ENCODE measurements around the gene FNDC3A. TPM values are rescaled to one million over a fixed set of nuclear protein-coding genes. Genes with fewer than 3 reads are reported as not detected.

Gene FNDC3A
- total and polyA plus RNA-seq, 2 experiments from 2014 or later, result 19.5 to 50.4 TPM

DNA sequence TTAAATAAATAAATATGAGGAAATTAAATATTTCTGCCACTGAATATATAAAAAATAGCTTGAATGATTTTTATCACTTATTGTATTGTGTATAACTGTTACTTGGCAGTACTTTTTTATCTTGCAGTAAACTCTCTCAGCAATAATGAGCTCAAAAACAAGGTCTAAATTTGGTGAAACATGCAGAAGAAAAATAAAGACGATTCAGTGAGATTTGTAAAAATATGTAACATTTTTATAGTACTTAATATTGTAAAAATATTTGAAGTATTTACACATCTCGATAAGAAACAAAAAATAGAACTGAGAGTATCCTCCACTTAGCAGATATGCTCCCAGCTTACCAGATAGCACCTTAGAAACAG is 123.8 kb downstream of the FNDC3A start:
- H3K36me3 ChIP-seq (ENCODE audit: low read depth), result no peaks in the 10 kb centered on the region
- H2AFZ ChIP-seq, result no peak overlapping the region
- DNase-seq, result no peak
- H3K9me3 ChIP-seq (ENCODE audit: low read depth), result no peaks in the 10 kb centered on the region
- H3K4me2 ChIP-seq (ENCODE audit: unreplicated experiment), result no peak overlapping the region
- 0 out of 2 replicates have a peak overlapping the region, but pooled peaks have one; percentile 88 for H3K27ac ChIP-seq
- peaks cover 73% of the 10 kb centered on the region for H3K79me2 ChIP-seq (ENCODE audit: insufficient read depth)
- no peaks in the 10 kb centered on the region for H3K9me2 ChIP-seq (ENCODE audit: insufficient read depth)
- 97 to 98% methylated on average over 2 of the region's 2 CpGs for WGBS, 2 experiments (ENCODE audit: low coverage in 1 of 2, low lambda C conversion rate in 2 of 2, missing lambda C conversion rate in 2 of 2)
- TF ChIP-seq EZH2 (IDR thresholded peaks at IDR 0.05; ENCODE audit: insufficient read depth, poor library complexity, severe bottlenecking) (no peak), EZH2phosphoT487 (IDR thresholded peaks at IDR 0.05; ENCODE audit: insufficient read depth, low read depth) (no peak)
- H3F3A ChIP-seq (ENCODE audit: insufficient read depth), result peaks cover 33% of the 10 kb centered on the region
- no peaks in the 10 kb centered on the region for H3K27me3 ChIP-seq (replicated peaks; ENCODE audit: insufficient read depth)
- H4K20me1 ChIP-seq (ENCODE audit: insufficient read depth), result no peaks in the 10 kb centered on the region
- in situ Hi-C loops (cut with MboI), result no loop called here
- peaks cover 35% of the 10 kb centered on the region for H3K4me1 ChIP-seq (ENCODE audit: insufficient read depth)
- H3K4me3 ChIP-seq, result no peak overlapping the region
- no peak overlapping the region for H3K9ac ChIP-seq

DNA sequence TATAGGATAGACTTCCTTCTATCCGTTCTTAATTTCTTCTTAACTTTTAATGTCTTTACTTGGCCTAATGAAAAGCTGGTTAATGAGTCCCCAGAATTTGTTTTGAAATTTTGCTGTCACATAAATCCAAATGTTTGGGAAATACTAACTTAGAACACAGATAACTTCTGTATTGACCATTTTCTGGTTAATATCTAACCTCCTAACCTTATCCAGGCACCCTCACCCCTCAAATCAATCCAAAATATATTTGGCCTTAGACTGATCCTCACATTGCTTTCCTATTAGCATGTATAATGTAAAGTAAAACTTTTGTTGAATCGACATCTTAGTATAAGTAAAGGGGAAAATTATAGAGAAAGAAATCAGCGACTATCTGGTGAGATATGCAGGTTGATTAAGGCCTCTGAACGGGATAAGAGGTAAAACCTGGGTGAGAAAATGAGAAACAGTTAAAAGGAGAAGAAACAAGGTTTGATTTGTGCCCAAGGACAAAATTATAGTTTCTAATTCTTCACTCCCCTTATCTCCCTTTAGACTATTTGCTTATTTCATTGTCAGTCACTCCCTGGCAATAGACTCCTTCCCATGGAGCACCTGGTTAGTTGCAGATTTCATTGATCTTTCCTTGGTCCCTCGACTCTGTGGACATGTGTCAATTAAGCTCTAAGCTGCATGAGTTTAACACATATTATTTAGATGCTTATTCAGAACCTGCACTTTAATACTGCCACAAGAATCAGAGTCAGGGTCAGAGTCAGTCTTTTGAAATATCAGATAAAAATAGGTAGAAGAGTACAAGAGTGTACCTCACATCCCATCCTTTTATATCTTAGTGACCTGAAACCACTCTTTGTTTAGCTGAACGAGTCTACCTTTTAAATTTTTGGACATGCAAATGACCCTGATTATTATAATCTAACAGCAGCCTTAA is 125.2 kb downstream of the FNDC3A start:
- Histone ChIP-seq H3K4me1 (ENCODE audit: insufficient read depth) (peaks cover 35% of the 10 kb centered on the region), H3K4me2 (ENCODE audit: unreplicated experiment) (no peak overlapping the region), H3K4me3 (no peak overlapping the region), H4K20me1 (ENCODE audit: insufficient read depth) (no peaks in the 10 kb centered on the region), H3K9ac (no peak overlapping the region), H3K27ac (no peak overlapping the region), H3K79me2 (ENCODE audit: insufficient read depth) (peaks cover 74% of the 10 kb centered on the region), H3K9me2 (ENCODE audit: insufficient read depth) (no peaks in the 10 kb centered on the region), H3K27me3 (replicated peaks; ENCODE audit: insufficient read depth) (no peaks in the 10 kb centered on the region), H3K36me3 (ENCODE audit: low read depth) (no peaks in the 10 kb centered on the region), H2AFZ (no peak overlapping the region), H3F3A (ENCODE audit: insufficient read depth) (peaks cover 33% of the 10 kb centered on the region), H3K9me3 (ENCODE audit: low read depth) (no peaks in the 10 kb centered on the region)
- DNase-seq, result no peak
- WGBS, 2 experiments (ENCODE audit: low coverage in 1 of 2, low lambda C conversion rate in 2 of 2, missing lambda C conversion rate in 2 of 2), result 94 to 99% methylated on average over 6 of the region's 6 CpGs
- TF ChIP-seq EZH2phosphoT487 (IDR thresholded peaks at IDR 0.05; ENCODE audit: insufficient read depth, low read depth) (no peak), EZH2 (IDR thresholded peaks at IDR 0.05; ENCODE audit: insufficient read depth, poor library complexity, severe bottlenecking) (no peak)
- in situ Hi-C loops (cut with MboI), result no loop called here

DNA sequence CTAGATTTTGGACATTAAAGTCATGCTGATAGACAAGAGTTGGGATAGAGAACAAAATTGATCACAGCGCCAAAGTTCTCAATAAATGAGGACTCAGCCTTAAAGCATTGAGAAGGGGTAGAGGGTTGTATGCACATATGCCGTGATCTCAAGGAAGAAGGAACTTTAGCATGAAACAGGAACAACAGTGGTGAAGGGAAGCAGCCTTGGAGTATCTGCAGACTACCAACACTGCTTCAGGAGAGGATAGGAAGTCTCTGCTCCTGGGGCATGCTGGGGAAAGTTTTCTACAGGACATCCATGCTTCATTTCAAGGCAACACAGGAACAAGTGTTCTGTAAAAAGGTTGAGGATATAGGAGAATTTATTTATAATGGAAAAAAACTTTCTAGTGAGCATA is 132.5 kb downstream of the FNDC3A start:
- Histone ChIP-seq H3K4me1 (ENCODE audit: insufficient read depth) (peaks cover 20% of the 10 kb centered on the region), H3K9me3 (ENCODE audit: low read depth) (no peaks in the 10 kb centered on the region), H4K20me1 (ENCODE audit: insufficient read depth) (no peaks in the 10 kb centered on the region), H3K9me2 (ENCODE audit: insufficient read depth) (no peaks in the 10 kb centered on the region), H3K27me3 (replicated peaks; ENCODE audit: insufficient read depth) (no peaks in the 10 kb centered on the region), H3K4me2 (ENCODE audit: unreplicated experiment) (no peak overlapping the region), H3K36me3 (ENCODE audit: low read depth) (no peaks in the 10 kb centered on the region), H3K79me2 (ENCODE audit: insufficient read depth) (peaks cover 96% of the 10 kb centered on the region), H3K4me3 (no peak overlapping the region), H3K27ac (no peak overlapping the region), H3K9ac (no peak overlapping the region), H2AFZ (no peak overlapping the region), H3F3A (ENCODE audit: insufficient read depth) (peaks cover 14% of the 10 kb centered on the region; the same call in 1 of the 2 replicates)
- WGBS, 2 experiments (ENCODE audit: low coverage in 1 of 2, low lambda C conversion rate in 2 of 2, missing lambda C conversion rate in 2 of 2), result 95 to 98% methylated on average over 2 of the region's 2 CpGs
- TF ChIP-seq EZH2phosphoT487 (IDR thresholded peaks at IDR 0.05; ENCODE audit: insufficient read depth, low read depth), result no peak
- no peak for TF ChIP-seq EZH2 (IDR thresholded peaks at IDR 0.05; ENCODE audit: insufficient read depth, poor library complexity, severe bottlenecking)
- in situ Hi-C loops (cut with MboI), result no loop called here
- no peak for DNase-seq

DNA sequence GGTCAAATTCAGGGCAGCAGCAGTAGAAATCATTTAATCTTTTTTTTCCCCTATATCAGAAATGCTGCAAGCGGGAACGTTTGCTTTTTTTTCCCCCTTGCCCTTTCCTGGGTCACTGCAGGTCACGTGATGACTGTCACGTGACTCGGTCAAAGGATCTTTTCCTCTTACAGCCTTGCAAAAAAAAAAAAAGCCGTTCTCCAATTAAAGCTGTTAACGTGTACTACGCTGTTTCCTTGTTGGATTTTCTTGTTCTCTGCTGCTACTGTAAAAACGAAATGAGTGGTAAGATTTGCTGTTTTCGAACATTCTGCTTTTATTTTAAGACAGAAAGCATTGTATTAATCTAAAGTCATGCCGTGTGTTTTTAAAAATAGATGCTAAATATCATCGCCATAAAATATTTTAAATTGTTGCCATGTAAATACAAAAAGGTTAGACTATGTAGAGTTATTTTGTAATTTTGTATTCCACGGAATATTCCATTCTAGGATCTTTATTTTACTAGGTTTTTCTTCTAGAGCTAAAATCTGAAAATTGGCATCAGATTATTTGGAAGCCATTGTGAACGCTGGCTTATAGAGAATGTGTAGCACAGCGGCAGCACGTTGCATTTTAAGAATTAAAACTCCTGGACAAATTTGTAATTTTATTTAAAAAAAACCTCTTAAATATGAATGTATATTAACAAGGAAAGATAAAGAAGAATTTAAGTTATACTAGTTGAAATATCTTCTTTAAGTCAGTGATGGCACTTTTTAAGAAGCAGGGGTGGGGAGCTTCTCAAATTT is 134.6 kb downstream of the FNDC3A start:
- peaks cover 98% of the 10 kb centered on the region for H3K79me2 ChIP-seq (ENCODE audit: insufficient read depth)
- peak overlapping the region; percentile 87 for H2AFZ ChIP-seq

More for the DNA sequence above, 134.6 kb downstream of the FNDC3A start:
- peak overlapping the region; percentile 93 for H3K9ac ChIP-seq
- DNase-seq, result peak; percentile 94
- no peak for TF ChIP-seq EZH2phosphoT487 (IDR thresholded peaks at IDR 0.05; ENCODE audit: insufficient read depth, low read depth)
- no peak for TF ChIP-seq EZH2 (IDR thresholded peaks at IDR 0.05; ENCODE audit: insufficient read depth, poor library complexity, severe bottlenecking)
- WGBS, 2 experiments (ENCODE audit: low coverage in 1 of 2, low lambda C conversion rate in 2 of 2, missing lambda C conversion rate in 2 of 2), result 2 to 3% methylated on average over 16 of the region's 16 CpGs
- peaks cover 36% of the 10 kb centered on the region for H3K4me1 ChIP-seq (ENCODE audit: insufficient read depth)
- no peaks in the 10 kb centered on the region for H3K9me3 ChIP-seq (ENCODE audit: low read depth)
- peak overlapping the region; percentile 81 for H3K4me2 ChIP-seq (ENCODE audit: unreplicated experiment)
- in situ Hi-C loops (cut with MboI), result no loop called here
- peak overlapping the region; percentile 93 for H3K4me3 ChIP-seq
- peaks cover 22% of the 10 kb centered on the region; the same call in 1 of the 2 replicates for H3F3A ChIP-seq (ENCODE audit: insufficient read depth)
- H3K27me3 ChIP-seq (replicated peaks; ENCODE audit: insufficient read depth), result no peaks in the 10 kb centered on the region
- peak overlapping the region; percentile 82 for H3K27ac ChIP-seq
- H3K9me2 ChIP-seq (ENCODE audit: insufficient read depth), result no peaks in the 10 kb centered on the region
- H3K36me3 ChIP-seq (ENCODE audit: low read depth), result peaks cover 5% of the 10 kb centered on the region; the same call in 1 of the 2 replicates
- H4K20me1 ChIP-seq (ENCODE audit: insufficient read depth), result no peaks in the 10 kb centered on the region
